NB4 (cell line): ENCODE measurements around the gene SMIM26.

Experiments used
- DNase-seq: peaks from one replicate; pipeline ENCODE4 v3.0.0; 2010; ENCODE audit warnings: low read depth
- H3K4me3 ChIP-seq: one replicate; pipeline ENCODE4 v1.5.1; 2011; ENCODE audit warnings: mild to moderate bottlenecking, low read depth, low read length, moderate library complexity
- MYC ChIP-seq: IDR thresholded peaks from 2 replicates; pipeline ENCODE4 v1.6.1; 2011; ENCODE audit warnings: low read depth, low read length
- POLR2A ChIP-seq: IDR thresholded peaks from 2 replicates; pipeline ENCODE4 v1.6.1; 2011; ENCODE audit warnings: mild to moderate bottlenecking; ENCODE audit not compliant: insufficient read length; ENCODE audit errors: extremely low read depth
- TF ChIP-seq, protein P1 (sequence below): IDR thresholded peaks from 2 replicates; pipeline ENCODE4 v1.6.1; 2011; ENCODE audit warnings: low read depth, low read length
- TF ChIP-seq, protein P2 (sequence below): IDR thresholded peaks from one replicate; pipeline ENCODE4 v1.5.1; 2012; ENCODE audit warnings: low read depth, low read length

Gene SMIM26

GRCh38 chr20:18571009-18571408 lies 3.8 kb downstream of the SMIM26 start:
- TF ChIP-seq MYC: no peak
- TF ChIP-seq, protein P1, sequence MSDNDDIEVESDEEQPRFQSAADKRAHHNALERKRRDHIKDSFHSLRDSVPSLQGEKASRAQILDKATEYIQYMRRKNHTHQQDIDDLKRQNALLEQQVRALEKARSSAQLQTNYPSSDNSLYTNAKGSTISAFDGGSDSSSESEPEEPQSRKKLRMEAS: no peak
- TF ChIP-seq, protein P2, sequence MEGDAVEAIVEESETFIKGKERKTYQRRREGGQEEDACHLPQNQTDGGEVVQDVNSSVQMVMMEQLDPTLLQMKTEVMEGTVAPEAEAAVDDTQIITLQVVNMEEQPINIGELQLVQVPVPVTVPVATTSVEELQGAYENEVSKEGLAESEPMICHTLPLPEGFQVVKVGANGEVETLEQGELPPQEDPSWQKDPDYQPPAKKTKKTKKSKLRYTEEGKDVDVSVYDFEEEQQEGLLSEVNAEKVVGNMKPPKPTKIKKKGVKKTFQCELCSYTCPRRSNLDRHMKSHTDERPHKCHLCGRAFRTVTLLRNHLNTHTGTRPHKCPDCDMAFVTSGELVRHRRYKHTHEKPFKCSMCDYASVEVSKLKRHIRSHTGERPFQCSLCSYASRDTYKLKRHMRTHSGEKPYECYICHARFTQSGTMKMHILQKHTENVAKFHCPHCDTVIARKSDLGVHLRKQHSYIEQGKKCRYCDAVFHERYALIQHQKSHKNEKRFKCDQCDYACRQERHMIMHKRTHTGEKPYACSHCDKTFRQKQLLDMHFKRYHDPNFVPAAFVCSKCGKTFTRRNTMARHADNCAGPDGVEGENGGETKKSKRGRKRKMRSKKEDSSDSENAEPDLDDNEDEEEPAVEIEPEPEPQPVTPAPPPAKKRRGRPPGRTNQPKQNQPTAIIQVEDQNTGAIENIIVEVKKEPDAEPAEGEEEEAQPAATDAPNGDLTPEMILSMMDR: no peak
- TF ChIP-seq POLR2A: no peak
- no peak for DNase-seq
- no peak overlapping the region for H3K4me3 ChIP-seq

DNA sequence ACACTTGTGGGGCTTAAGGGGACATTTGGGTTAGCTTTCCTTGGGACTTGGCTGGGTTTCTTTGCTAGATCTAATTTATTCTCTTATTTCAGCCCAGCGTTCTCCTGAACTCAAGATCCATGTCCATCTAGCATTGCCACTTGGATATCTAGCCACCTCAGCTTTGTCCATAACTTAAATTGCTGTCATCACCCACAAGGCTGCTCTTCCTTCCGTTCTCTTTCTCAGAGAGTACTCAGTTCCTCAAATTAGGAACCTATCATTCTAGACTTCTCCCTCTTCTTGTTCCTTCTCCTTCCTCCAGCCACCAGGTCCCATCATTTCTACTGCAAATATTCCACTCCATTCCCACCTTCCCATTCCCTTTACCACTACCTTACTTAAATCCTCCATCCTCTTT lies 4.3 kb downstream of the SMIM26 start:
- H3K4me3 ChIP-seq: no peak overlapping the region
- TF ChIP-seq, protein P1: no peak
- TF ChIP-seq, protein P2: no peak
- TF ChIP-seq POLR2A (no peak), MYC (no peak)
- no peak for DNase-seq

GRCh38 chr20:18577942-18578341 lies 10.7 kb downstream of the SMIM26 start:
- H3K4me3 ChIP-seq: no peak overlapping the region
- TF ChIP-seq MYC (no peak), POLR2A (no peak)
- TF ChIP-seq, protein P2: no peak
- TF ChIP-seq, protein P1: no peak
- no peak for DNase-seq

DNA sequence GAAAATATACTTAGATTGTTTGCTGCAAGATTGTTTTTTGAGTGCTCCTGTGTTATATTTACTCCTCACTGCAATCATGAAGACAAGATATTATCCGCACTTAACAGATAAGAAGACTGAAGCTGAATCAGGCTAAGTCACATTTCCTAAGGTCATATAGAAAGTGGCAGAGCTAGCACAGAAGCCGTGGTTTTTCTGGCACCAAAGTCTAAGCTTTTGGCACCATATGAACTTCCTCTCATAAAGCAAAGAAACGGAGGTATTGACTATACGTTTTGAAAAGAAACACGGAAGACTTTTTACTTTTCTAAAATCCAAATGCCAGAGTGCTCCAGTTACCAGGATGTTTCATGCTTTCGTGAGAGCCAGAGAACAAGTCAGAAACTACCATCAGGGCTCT lies 11.3 kb downstream of the SMIM26 start:
- peak; percentile 15 for DNase-seq
- no peak for TF ChIP-seq POLR2A
- no peak for TF ChIP-seq MYC
- TF ChIP-seq, protein P1: no peak
- TF ChIP-seq, protein P2: no peak
- no peak overlapping the region for H3K4me3 ChIP-seq

GRCh38 chr20:18580012-18580411 lies 12.8 kb downstream of the SMIM26 start:
- DNase-seq: no peak
- TF ChIP-seq, protein P2: no peak
- TF ChIP-seq POLR2A: no peak
- TF ChIP-seq, protein P1: no peak
- H3K4me3 ChIP-seq: no peak overlapping the region

DNA sequence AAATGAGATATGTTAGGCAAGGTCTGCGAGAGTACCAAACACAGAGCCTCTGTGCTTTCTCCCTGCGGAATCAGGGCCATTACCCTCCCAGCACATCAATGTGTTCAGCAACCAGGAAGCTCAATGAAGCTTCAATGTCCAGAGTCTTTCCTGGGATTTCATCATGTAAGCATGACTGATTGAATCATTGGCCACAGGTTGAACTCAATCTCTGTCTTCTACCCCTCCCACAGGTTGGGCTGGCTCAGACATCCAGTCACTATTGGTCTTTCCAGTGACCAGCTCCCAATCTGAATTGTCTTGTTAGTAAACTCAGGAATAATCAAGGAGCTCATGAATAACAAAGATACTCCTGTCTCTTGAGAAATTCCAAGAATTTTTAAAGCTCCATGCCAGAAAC lies 17.9 kb downstream of the SMIM26 start:
- TF ChIP-seq MYC: no peak
- TF ChIP-seq, protein P1: no peak
- no peak for TF ChIP-seq POLR2A
- TF ChIP-seq, protein P2: no peak
- no peak overlapping the region for H3K4me3 ChIP-seq
- no peak for DNase-seq
